ENCODE results near the gene MEAF6. TPM values are rescaled to one million over a fixed set of nuclear protein-coding genes. Genes with fewer than 3 reads are reported as not detected.

MEAF6 gene
- total RNA-seq, 2 donors from 2014 or later, result 43.9 to 68.8 TPM

- no peaks in the 10 kb centered on the region for H3K9me3 ChIP-seq
- no peak overlapping the region for H3K27ac ChIP-seq
- no peak for DNase-seq (ENCODE audit: low spot score)
- no peaks in the 10 kb centered on the region for H3K27me3 ChIP-seq (replicated peaks; ENCODE audit: insufficient read depth)
- H3K4me3 ChIP-seq, result no peak overlapping the region
- no peak for ATAC-seq (ENCODE audit: insufficient number of reproducible peaks, low FRiP score, low read depth)
- H3K36me3 ChIP-seq, result peaks cover 28% of the 10 kb centered on the region
- H3K4me1 ChIP-seq (ENCODE audit: control insufficient read depth in 1 of 2, low read depth in 2 of 2), result no peaks in the 10 kb centered on the region
- no peak for TF ChIP-seq CTCF (IDR thresholded peaks at IDR 0.05)
These were observed 21.0 kb downstream of the MEAF6 start for GRCh38 chr1:37493336-37494098.

DNA sequence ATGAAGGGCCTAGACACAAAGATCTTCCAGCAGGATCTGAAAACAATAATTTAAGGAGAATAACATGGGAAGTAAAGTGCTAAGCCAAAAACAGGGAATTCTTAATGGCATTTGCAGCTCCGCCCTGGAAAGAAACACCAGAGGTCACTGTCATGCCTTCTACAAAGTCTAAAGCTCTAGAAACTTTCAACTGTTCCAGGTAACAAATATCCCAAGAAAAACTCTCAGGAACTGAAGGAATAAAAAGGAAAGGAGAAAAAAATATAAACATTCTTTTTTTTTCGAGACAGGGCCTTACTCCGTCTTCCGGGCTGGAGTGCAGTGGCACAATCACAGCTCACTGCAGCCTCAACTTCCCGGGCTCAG, 27.0 kb downstream of the MEAF6 start:
- Histone ChIP-seq H3K36me3 (peaks cover 27% of the 10 kb centered on the region), H3K27ac (peak overlapping the region; percentile 49 to 95), H3K4me3 (no peak overlapping the region), H3K9me3 (no peaks in the 10 kb centered on the region), H3K4me1 (ENCODE audit: control insufficient read depth in 1 of 2, low read depth in 2 of 2) (peaks cover 29 to 47% of the 10 kb centered on the region in 2 donors), H3K27me3 (replicated peaks; ENCODE audit: insufficient read depth) (no peaks in the 10 kb centered on the region)
- ATAC-seq (ENCODE audit: insufficient number of reproducible peaks, low FRiP score, low read depth), result no peak
- DNase-seq (ENCODE audit: low spot score), result no peak
- TF ChIP-seq CTCF (IDR thresholded peaks at IDR 0.05), result peak; percentile 3

DNA sequence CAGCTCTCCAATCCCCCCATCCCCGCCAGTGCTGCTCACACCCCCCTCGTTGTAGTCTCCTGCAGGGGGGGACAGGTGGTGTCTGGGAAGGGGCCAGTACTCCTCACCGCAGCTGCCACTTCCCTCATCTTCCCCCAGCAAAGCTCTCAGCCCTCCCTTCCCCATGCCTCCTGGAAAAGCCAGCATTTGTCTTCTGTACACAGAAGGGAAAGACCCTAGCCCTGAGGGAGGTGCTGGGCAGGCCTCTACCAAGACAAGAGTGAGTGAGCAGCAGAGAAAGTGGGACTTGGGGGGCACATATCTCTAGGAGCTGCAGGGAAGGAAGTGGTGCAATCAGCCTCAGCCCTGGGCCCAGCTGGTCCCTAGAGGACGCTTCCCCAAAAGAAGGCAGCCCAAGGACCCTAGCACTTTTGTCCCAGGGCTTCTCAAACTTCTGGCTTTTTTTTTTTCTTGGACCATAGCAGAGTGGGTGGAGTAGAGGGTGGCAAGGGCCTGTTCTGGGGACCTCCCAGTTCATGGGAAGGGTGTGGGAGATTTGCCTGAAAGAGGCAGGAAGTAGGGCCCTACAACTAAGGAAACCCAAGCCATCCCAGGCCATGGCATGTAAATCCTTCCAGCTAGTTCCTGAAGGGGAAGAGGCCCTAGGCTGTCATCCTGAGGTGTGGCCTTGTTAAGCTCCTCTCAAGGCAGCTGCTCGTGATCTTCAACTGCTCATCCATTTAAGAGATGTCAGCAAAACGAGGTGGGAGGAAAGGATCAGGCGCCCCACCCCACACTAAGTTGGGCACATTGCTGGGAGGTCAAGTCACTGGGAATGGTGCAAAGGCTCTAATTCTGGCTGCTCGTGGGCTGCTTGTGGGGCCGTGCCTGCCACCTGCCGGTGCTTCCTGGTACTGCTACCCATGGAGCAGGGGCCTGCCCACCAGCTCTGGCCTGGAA, 27.6 kb downstream of the MEAF6 start:
- Histone ChIP-seq H3K4me3 (no peak overlapping the region), H3K27me3 (replicated peaks; ENCODE audit: insufficient read depth) (no peaks in the 10 kb centered on the region), H3K4me1 (ENCODE audit: control insufficient read depth in 1 of 2, low read depth in 2 of 2) (peaks cover 29 to 47% of the 10 kb centered on the region in 2 donors), H3K27ac (peak overlapping the region; percentile 85 to 95), H3K36me3 (peaks cover 27% of the 10 kb centered on the region), H3K9me3 (no peaks in the 10 kb centered on the region)
- ATAC-seq (ENCODE audit: insufficient number of reproducible peaks, low FRiP score, low read depth) (peak; percentile 45), DNase-seq (ENCODE audit: low spot score) (no peak)
- peak; percentile 99 for TF ChIP-seq CTCF (IDR thresholded peaks at IDR 0.05)

- no peaks in the 10 kb centered on the region for H3K27me3 ChIP-seq (replicated peaks; ENCODE audit: insufficient read depth)
- no peak overlapping the region for H3K4me3 ChIP-seq
- ATAC-seq (ENCODE audit: insufficient number of reproducible peaks, low FRiP score, low read depth) (peak; percentile 27), DNase-seq (ENCODE audit: low spot score) (no peak)
- peaks cover 31% of the 10 kb centered on the region for H3K36me3 ChIP-seq
- H3K4me1 ChIP-seq (ENCODE audit: control insufficient read depth in 1 of 2, low read depth in 2 of 2), result peaks cover 29 to 47% of the 10 kb centered on the region in 2 donors
- TF ChIP-seq CTCF (IDR thresholded peaks at IDR 0.05), result no peak
- H3K27ac ChIP-seq, result peak overlapping the region; percentile 85 to 95
- H3K9me3 ChIP-seq, result no peaks in the 10 kb centered on the region
These were observed 28.5 kb downstream of the MEAF6 start for GRCh38 chr1:37485902-37486679.

Measured in thoracic aorta (tissue), 2 donors.